Stimulated activated CD8-positive, alpha-beta memory T cell treated with anti-CD3 and anti-CD28 coated beads, Interleukin-2, amount 100 ng/mL, for 1 hour (primary cell): Measurements from ENCODE around the gene AKAP13.
A peak's percentile ranks its signal among the peaks of the same experiment; 100 is the strongest.
"Not testable (repeated sequence)": the region's sequence is repeated elsewhere in the genome, so short reads cannot be mapped to it uniquely, and the experiment has no call there.

Experiments used
- DNase-seq, 2 donors: peaks; one replicate each; pipeline ENCODE4 v3.0.0-alpha.2; 2020; ENCODE audit warnings: low read depth in 2 of 2

AKAP13 gene

DNA sequence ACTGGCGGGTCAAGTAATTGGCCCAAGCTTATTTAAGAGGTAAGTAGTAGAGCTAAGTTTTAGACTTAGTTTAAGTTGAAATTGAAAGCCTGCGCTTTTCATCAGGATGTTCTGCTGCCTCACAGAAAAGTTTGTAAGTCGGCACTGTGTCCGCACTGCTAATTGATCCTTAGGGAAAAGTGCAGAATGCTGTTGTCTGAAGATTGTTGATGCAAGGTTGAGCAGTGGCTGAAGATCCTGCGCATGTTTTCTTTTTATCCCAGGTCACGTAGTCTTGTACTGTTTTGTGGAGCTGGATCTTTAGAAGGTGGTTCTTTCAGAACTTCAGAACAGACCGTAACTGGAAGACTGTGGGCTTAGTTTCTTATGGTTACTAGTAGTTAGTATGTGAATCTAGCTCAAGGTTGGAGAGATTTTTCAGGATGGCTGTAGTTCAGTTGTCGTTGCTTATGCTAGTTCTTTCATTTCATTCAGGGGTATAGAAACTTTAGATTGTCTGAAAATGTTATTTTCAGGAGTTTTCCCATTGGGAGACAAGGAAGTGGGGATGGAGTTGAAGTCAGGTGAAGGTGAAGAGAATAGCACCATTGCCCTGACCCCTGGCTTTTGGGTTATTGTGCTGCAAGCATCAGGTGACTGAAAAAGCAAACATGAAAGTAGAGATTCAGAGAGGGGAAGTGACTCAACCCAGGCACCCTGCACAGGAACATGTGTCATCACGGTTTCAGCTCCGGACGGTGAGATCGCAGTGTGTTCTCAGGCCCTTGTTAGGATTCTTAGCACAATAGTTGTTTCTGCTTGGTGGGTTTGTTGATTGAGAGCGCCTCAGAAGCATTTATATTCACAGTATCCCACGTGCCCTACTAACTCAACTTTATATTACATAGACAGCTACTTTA lies 32.8 kb downstream of the AKAP13 start:
- DNase-seq = peak; percentile 43 to 56

DNA sequence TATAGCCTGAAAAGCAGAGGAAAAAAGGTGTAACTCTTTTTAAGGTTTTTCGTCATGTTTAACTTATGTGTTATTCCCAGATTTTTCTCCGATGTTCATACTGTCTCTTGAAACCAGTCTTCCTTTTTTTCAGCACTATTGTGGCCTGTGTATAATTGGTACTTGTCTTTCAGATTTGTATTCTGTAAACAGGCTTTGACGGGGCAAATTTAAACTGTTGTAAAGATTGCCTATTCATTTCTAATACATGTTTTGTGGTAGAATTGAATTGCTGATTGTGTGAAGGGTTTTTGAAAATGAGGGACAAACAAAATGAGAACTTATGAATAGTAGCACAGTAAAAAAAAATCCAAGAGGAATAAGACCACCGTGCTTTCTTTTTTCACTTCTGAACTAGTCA lies 33.6 kb downstream of the AKAP13 start:
- DNase-seq = no peak

DNA sequence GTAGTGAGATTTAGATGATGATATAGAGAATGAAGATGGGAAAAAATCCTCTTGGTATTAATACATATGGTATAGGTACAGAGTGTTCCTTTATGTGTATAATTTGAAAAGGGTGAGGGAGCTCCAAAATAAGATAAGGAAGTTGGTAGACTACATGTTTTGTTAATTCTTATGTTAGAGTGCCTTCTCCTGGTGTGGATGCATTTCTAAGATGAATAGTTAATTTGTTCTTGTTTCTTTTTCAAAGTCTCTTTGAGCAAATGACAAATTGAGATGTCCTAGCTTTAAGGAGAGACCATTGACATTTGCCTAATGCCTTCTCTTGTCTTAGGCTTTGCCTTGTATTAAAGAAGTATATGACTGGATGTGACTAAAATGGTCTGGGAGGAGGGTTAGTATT lies 34.1 kb downstream of the AKAP13 start:
- DNase-seq = no peak

DNA sequence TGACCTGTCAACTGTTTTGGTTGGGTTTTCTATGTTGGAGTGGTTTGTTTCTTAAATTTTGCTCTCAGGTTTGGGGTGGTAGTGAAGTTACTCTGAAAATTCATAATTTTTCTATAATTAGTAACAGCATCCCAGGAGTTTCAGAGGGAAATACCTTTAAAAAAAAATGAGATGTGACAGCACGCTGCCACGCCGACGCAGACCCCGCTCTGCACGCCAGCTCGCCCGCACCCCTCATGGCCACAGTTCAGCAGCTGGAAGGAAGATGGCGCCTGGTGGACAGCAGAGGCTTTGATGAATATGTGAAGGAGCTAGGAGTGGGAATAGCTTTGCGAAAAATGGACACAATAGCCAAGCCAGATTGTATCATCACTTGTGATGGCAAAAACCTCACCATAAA lies 34.6 kb downstream of the AKAP13 start:
- DNase-seq = no peak

DNA sequence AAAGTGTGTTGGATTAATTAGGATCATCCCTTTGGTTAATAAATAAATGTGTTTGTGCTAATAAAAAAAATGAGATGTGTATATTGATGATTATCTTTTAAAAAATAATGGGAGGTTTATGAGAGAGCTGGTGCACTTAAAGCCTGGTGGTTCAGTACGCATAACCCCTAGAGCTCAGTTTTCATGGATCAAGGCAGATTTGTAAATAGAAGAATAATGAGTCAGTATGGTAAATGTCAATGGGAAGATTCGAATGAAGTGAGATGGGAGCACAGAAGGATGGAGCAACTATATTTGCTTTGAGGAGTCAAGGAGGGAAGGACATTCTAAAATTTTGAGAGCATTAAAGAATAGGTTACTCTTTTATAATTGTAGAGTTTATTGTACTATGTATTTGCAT lies 35.4 kb downstream of the AKAP13 start:
- DNase-seq = no peak

DNA sequence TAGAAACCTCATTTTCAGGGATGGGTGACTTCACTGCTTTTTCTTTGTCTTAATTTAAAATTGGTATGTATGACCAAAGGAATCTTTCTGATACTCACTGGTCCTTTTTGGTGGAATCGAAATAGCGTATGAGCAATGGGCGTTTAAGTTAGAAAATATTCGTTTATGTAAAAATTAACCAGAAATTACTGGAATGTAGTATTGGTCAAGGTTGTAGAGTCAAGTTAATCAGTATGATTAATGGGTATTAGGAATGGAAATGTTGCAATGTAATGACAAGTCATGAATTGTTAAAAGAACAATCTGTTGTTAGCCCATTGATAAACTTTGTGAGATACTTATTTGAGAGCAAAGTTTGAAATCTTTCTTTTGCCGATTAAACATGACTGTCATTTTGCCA lies 36.9 kb downstream of the AKAP13 start:
- DNase-seq = no peak

DNA sequence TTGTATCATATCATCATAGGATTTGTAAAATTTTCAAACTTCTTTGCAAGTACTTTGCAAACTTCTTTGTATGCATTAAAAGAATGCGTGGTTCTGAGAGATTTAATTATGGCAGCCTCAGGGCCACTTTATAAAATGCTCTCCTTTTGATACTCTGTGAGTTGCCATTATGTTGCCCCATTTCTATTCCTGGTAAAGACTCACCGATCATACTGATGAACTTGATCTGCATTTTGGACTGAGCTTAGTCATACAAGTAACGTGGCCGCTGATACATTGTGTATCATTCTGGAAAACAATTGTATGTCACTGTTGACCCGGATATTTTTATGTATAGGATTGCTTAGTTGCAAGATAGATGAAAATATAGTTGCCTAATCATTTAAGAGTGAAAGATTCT lies 38.8 kb downstream of the AKAP13 start:
- no peak for DNase-seq

DNA sequence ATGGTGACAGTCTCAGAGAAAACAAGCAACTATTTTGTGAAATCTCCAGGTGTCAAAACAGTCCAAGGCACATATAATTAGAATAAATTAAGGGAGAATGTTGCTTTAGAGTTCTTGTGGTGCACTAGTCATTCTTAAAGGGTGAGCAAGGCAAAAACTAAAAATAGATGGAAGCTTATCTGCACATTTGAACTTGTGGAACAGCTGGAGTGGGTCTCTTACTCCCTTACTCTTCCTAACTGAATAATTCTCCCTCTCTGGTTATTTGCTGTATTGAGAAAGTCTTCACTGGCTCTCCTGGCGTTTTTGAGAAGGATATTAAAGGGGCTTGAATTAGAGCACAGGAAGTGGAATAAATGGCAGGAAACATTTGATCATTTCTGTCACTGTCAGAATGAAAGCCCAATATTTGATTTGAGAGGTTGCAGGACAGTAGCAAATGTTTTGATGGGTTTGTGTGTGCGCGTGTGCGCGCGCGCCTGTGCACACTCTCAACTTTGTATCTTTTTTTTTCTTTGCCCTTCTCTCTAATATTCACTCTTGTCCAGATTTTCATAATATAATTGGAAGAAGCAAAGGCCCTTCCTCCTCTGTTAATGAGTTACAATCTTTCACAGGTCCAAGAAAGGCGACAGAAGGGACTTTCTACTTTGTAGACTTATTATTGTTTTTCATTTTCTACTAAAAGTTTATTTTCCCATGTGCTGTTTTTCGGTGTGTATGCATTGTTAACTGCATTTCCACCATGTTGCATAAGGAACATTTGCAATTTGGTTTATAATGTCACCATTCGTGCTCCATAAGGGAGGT lies 40.9 kb downstream of the AKAP13 start:
- no peak for DNase-seq

DNA sequence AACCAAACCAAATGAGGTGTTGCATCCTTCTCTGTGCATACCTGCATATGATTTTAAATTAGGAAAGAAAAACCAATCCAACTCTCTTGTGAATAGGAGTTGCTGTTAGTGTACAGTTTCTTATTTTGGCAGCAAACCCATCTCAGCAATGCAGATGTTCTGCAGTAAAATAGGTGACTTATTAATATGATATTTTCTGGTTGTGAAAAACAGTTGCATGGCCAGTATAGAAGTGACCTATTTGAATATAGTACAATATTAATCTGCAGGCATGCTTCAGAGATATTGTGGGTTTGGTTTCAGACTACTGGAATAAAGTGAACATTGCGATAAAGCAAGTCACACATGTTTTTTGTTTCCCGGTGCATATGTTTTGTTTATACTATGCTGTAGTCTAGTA lies 42.2 kb downstream of the AKAP13 start:
- no peak for DNase-seq

DNA sequence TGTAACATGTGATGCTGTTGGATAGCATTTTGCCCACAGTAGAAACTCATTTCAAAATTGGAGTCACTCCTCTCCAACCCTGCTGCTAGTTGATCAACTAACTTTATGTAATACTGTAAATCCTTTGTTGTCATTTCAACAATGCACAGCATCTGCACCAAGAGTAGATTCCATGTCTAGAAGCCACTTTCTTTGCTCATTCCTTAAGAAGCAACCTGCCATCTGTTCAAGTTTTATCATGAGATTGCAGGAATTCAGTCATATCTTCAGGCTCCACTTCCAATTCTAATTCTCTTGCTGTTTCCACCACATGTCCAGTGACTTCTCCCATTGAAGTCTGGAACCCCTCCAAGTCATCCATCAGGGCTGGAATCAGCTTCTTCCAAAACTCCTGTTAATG lies 42.9 kb downstream of the AKAP13 start:
- DNase-seq = no peak

DNA sequence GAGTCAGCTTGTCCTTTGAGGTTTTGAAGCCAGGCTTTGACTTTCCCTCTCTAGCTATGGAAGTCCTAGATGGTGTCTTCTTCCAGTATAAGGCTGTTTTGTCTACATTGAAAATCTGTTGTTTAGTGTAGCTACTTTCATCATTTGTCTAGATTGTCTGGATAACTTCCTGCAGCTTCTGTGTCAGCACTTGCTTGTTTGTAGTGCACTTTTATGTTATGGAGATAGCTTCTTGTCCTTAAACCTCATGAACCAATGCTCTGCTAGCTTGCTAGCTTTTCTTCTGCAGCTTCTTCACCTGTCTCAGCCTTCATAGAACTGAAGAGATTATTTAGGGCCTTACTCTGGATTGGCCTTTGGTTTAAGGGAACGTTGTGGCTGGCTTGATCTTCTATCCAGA lies 43.8 kb downstream of the AKAP13 start:
- no peak for DNase-seq

DNA sequence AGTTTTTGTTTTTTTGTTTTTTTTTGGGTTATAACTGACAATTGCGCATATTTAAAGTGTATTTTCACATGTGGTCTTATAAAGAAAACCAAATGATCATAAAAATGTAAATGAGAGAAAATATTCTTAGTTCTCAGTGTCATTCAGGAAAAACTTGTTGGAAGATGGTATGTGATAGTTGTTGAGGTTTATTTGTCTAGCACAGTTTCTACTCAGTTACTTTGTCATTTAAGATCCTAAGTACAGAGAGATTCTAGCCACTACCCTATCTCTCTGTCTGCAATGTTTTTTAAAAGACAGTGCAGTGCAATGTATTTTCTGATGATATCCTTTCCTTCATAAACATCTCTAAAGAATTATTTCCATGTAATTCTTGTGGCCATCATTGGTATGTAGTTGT lies 46.1 kb downstream of the AKAP13 start:
- DNase-seq = no peak

DNA sequence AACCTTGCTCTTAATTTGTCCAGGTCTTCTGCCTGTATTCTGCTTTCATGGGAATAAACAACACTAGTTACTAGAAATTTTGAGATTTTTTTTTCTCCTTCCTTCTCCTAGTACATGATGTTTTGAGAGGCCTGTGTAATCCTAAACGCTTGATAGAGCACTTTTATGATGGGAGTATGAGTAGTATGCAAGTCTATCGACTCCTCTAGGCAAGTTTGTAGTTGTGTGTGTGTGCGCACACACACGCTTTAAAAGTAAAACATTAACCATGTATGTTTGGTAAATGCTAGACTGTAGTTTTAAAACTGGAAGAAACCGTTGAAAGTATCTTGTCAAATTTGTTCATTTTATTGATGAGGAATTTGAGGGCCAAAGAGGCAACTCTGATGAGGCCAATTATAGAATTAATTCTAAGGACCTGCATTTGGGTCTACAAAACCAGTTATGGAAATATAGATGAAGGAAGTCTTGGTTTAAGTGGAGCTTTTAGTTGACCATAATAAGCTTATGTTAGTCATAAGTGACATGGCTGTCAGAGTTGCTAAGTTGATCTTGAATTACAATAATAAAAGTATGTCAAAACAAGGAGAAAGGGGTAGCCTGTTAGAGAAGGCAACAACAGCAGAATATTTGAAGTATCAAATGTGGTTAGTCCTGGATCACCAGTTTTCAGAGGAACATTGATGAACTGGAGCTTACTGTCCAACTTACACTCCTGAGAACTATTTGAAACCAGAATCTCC lies 47.1 kb downstream of the AKAP13 start:
- DNase-seq = no peak

DNA sequence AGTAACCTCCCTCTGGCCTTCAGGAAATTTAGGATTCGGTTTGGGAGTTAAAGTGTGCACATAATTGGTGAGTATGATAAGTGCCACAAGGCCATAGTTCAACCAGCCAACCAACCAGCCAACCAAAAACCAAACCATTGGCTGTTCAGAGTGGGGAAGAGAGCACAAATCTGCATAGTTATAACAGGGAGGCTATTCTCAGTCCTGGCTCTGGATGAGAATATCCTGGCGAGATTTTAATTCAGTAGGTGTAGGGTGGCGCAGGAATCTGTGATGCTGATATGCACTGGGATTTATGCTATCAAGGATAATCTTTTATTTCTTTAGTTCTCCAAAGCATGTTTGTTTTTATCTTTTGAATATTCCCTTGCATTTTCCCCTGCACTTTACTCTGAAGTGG lies 49.1 kb downstream of the AKAP13 start:
- no peak for DNase-seq

DNA sequence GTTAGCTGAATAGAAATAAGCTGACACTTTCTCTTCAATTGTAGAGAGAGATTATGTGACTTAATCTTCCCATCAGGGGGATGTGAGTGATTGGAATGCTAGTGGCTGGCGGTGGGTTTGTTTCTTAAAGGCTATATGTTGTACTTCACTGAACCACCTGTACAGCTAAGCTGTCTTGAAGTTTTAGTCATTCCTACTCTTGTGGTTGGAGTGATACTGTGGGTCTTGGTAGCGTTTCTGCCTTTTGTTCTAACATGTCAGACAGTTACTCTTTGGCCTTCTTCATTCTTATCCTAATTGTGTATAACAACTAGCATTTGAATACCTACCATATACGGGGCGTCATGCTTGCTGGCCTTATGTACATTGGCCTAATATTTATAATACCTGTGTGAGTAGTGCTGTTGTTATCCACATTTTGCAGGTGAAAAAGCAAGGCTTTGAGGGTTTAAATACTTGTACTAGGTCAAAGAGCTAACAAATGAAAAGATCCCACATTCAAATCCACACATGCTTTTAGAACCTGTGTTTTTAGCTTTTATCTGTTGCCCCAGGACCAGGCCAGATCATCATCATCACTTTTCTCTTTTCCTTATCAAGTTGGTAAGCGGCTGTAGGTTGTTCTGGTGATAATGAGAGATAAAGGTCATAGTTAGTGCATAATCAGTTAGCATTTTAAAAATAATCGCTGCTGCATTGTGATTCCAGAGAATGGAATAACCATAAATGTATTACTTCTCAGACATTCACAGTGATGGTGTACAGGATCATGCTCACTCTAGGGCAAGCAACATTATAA lies 50.2 kb downstream of the AKAP13 start:
- DNase-seq = no peak

DNA sequence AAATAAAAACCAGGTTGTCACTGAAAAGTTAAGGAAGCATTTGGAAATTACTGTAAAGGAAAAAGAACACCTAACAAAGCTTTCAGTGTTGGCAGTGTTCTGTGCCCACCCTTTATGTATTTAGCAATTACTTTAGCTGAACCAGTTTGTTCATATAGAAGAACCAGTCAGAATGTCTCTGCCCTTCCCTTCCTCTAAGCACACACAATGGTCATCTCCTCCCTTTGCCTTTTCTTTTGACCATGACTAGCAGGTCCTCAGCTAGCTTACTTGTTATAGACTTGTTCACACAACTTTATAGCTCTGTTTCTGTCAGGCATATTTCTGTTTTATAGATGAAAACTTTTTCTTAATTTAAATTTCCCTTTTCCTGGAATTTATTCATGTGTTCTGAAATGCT lies 59.6 kb downstream of the AKAP13 start:
- no peak for DNase-seq

DNA sequence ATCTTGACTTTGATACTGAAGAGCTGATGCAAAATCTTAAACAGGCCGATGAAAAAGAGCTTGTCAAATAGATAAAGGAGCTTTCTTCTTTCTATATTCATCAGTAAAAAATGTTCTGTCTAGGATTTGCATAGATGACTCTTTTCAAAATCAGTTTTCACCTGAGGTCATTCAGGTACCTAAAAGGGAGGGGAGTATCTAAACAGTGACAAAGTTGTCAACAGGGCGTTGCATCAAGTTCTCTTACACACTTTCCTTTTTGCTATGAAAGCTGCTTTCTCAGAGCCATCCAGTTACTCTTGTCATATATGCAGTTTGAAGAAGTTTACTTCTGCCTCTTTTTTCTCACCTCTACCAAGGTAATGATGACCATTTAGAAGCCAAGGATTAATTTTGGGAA lies 60.0 kb downstream of the AKAP13 start:
- no peak for DNase-seq

DNA sequence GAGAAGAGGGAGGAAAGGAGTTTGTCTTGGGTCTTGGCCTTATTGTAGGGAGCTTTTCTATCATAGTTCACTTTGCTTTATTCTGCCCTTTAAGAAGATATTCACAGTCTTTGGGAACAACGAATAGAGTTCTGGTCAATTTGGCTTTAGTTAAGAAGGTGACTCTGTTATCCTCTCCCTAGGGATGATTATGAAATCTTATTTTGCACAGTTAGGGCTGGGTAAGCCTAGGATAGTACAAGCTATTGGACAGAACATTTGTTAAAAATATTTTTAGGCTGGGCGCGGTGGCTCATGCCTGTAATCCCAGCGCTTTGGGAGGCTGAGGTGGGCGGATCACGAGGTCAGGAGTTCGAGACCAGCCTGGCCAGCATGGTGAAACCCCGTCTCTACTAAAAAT lies 61.5 kb downstream of the AKAP13 start:
- DNase-seq = not testable (repeated sequence)

DNA sequence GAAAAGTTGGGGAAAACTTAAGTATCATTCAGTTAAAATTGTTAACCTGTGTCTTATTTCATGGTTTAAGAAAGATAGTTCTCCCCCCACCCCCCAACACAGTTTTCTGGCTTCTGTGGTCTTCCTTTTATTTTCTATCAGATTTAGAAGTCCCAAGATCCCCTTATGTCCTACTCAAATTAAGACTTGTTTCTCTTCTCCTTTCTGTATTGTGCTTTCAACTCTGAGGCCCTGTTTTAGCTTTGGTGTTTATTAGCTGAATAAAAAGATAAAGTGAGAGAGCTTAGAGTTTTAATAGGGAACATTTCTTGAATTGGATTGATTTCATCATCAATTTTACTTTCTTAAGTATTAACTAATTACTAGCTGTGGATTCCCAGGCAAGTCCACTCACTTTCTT lies 62.6 kb downstream of the AKAP13 start:
- no peak for DNase-seq

DNA sequence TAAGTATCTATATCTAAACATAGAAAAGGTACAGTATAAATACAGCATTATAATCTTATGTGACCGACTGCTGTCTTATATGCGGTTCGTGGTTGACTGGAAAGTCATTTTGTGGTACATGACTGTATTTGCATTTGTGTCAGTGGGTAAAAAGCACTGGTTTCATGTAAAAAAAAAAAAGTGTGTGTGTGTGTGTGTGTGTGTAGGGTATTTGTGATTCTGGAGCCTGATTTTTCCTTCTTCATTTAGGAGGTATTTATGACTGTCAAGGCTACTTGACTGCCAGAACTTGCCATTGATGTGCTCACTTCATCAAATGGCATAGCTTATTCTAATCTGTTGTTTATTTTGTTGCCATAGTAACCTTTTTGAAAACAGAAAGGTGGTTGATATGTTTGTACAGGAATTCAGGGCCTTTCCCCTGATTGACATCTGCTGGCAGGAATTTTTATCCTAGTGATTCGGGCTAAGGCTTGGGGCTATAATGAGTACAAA lies 63.2 kb downstream of the AKAP13 start:
- DNase-seq = no peak

DNA sequence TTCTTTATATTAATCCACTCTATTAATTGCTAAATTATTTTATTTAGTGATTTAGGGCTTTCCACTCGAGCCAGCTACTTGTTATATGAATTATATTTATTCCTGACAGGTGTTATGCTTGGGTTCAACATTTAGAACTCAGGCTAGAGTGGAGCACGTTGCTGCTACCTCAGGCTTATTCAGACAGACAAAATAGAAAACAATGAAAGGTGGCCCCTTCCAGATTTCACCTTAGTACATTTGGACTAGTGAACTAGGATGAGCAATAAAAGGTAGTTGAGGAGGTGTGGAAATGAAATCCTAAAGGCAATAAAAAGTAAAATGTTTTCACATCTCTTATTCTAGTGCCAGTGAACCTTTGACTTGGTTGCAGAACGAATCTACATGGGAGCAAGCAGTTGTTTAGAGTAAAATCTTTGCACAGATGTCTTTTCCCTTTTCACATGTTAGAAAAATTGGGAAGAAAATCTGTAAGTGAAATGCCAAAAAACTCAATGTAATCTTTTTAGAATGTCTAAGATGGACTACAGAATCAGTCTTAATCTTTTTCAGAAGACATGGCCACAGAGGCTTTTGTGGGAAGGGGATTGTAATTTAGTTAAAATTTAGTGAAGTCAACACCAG lies 63.8 kb downstream of the AKAP13 start:
- no peak for DNase-seq
